HepG2 (cell line): ENCODE measurements around the gene LSM12. TPM values are rescaled to one million over a fixed set of nuclear protein-coding genes. Genes with fewer than 3 reads are reported as not detected.

ENCODE experiments used
- GRHL1 ChIP-seq: sonication (generic); formaldehyde crosslinking; conservative IDR thresholded peaks from 2 replicates; pipeline ENCODE4 v1.8.0; 2022; ENCODE audit warnings: missing genetic modification reagents
- MYNN ChIP-seq: sonication (generic); formaldehyde crosslinking; IDR thresholded peaks from 2 replicates; pipeline ENCODE4 v1.4.0; 2020; ENCODE audit warnings: mild to moderate bottlenecking, low read depth, missing genetic modification reagents
- NONO ChIP-seq, 2 experiments: fragments of 450-650 bp in 1 of 2; sonication (generic) in 1 of 2; formaldehyde crosslinking in 1 of 2; IDR thresholded peaks in 1 of 2; conservative IDR thresholded peaks in 1 of 2; 2 replicates each; pipeline versions ENCODE4 v1.6.1 to v1.8.0; 2017 to 2022; ENCODE audit warnings: mild to moderate bottlenecking in 1 of 2, missing genetic modification reagents in 1 of 2, moderate library complexity in 1 of 2
- PLRG1 ChIP-seq: fragments of 450-650 bp; conservative IDR thresholded peaks from 2 replicates; pipeline ENCODE4 v1.6.1; 2016
- RFX3 ChIP-seq: IDR thresholded peaks from 2 replicates; pipeline ENCODE4 v1.6.1; 2016; ENCODE audit warnings: missing biosample characterization, missing genetic modification reagents
- RXRB ChIP-seq: IDR thresholded peaks from 2 replicates; pipeline ENCODE4 v1.6.1; 2016; ENCODE audit warnings: borderline replicate concordance, missing genetic modification reagents, missing compliant biosample characterization
- SNAPC2 ChIP-seq: sonication (generic); formaldehyde crosslinking; IDR thresholded peaks from 2 replicates; pipeline ENCODE4 v1.8.1; 2022; ENCODE audit warnings: mild to moderate bottlenecking, missing genetic modification reagents
- TFE3 ChIP-seq: IDR thresholded peaks from 2 replicates; pipeline ENCODE4 v1.6.1; 2016
- TRAFD1 ChIP-seq: sonication (generic); formaldehyde crosslinking; IDR thresholded peaks from 2 replicates; pipeline ENCODE4 v1.5.1; 2020; ENCODE audit warnings: missing genetic modification reagents, mild to moderate bottlenecking, borderline replicate concordance
- UBTF ChIP-seq: sonication (generic); formaldehyde crosslinking; IDR thresholded peaks from 2 replicates; pipeline ENCODE4 v1.4.0; 2020; ENCODE audit warnings: mild to moderate bottlenecking, missing genetic modification reagents
- ZBTB1 ChIP-seq: sonication (generic); formaldehyde crosslinking; IDR thresholded peaks from 2 replicates; pipeline ENCODE4 v1.4.0; 2020; ENCODE audit warnings: missing genetic modification reagents, borderline replicate concordance
- ZMYM4 ChIP-seq: sonication (generic); formaldehyde crosslinking; IDR thresholded peaks from 2 replicates; pipeline ENCODE4 v1.8.1; 2023; ENCODE audit warnings: mild to moderate bottlenecking, missing genetic modification reagents
- ZNF609 ChIP-seq: sonication (generic); formaldehyde crosslinking; IDR thresholded peaks from 2 replicates; pipeline ENCODE4 v1.4.0; 2020; ENCODE audit warnings: mild to moderate bottlenecking, missing genetic modification reagents, borderline replicate concordance
- ZNF652 ChIP-seq: IDR thresholded peaks from 2 replicates; pipeline ENCODE4 v1.6.1; 2016; ENCODE audit warnings: low read depth, borderline replicate concordance
- ZSCAN29 ChIP-seq: sonication (generic); formaldehyde crosslinking; conservative IDR thresholded peaks from 2 replicates; pipeline ENCODE4 v1.4.0; 2020; ENCODE audit warnings: mild to moderate bottlenecking, missing genetic modification reagents
- polyA plus RNA-seq, 8 experiments: library from polyadenylated mRNA; depleted of rRNA in 3 of 8; stranded (reverse) in 7 of 8; unstranded in 1 of 8; fragments of >200 nt; fragmentation: Illumina TruSeq in 4 of 8; extraction: Trizol in 4 of 8; gene quantifications; 2 replicates each; pipeline versions ENCODE4 v1.2.1 to v1.2.3, GENCODE V29; 2011 to 2016; ENCODE audit warnings: low read depth in 4 of 8, missing spikeins in 1 of 8, mixed read lengths in 1 of 8; ENCODE audit not compliant: insufficient read depth in 1 of 8
- total RNA-seq, 5 experiments: library from RNA; depleted of rRNA; stranded (reverse); fragments of >200 nt; fragmentation: Illumina TruSeq; extraction: Trizol; gene quantifications; 2 replicates each; pipeline ENCODE4 v1.2.3, GENCODE V29; 2016; ENCODE audit warnings: low read depth in 1 of 5

The LSM12 gene
- total and polyA plus RNA-seq, 2 of the 13 experiments (the other 11 are each of a cell fraction or from before 2014, with no cell fraction given) = 52.8 to 55.7 TPM

GRCh38 chr17:44112284-44113280 is 46.1 kb upstream of the LSM12 start (continued):
- TF ChIP-seq TFE3 (CRISPR knock-in tag) (no peak), ZMYM4 (CRISPR knock-in tag) (no peak), ZNF609 (CRISPR knock-in tag) (peak; percentile 53; the same call in 1 of the 2 replicates), ZSCAN29 (CRISPR knock-in tag) (no peak), RFX3 (CRISPR knock-in tag) (no peak), GRHL1 (CRISPR knock-in tag) (no peak), SNAPC2 (CRISPR knock-in tag) (no peak), UBTF (0 out of 2 replicates have a peak, but pooled peaks have one; percentile 16), PLRG1 (no peak), TRAFD1 (CRISPR knock-in tag) (no peak), ZBTB1 (CRISPR knock-in tag) (no peak), NONO (IDR thresholded peaks at IDR 0.05) (no peak), NONO (CRISPR knock-in tag; conservative IDR thresholded peaks at IDR 0.05) (0 out of 2 replicates have a peak, but pooled peaks have one; percentile 23), RXRB (CRISPR knock-in tag) (peak; percentile 36; the same call in 1 of the 2 replicates), ZNF652 (CRISPR knock-in tag) (no peak), MYNN (no peak)
